ENCODE measurements around the gene ZDHHC13.

DNA sequence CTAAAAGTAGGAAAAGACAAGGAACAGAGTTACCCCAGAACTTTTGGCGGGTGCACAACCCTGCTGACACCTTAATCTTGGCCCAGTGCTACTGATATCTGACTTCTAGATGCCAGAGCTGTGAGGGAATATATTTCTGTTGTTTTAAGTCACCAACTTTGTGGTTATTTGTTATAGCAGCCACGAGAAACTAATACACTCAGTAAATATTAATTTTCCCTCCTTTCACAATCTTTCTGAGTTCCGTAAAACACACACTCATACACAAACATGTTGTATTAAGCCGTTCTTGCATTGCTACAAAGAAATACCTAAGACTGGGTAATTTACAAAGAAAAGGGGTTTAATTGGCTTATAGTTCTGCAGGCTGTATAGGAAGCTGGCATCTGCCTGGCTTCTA is 16.1 kb upstream of the ZDHHC13 start:
- TF ChIP-seq, protein P1, sequence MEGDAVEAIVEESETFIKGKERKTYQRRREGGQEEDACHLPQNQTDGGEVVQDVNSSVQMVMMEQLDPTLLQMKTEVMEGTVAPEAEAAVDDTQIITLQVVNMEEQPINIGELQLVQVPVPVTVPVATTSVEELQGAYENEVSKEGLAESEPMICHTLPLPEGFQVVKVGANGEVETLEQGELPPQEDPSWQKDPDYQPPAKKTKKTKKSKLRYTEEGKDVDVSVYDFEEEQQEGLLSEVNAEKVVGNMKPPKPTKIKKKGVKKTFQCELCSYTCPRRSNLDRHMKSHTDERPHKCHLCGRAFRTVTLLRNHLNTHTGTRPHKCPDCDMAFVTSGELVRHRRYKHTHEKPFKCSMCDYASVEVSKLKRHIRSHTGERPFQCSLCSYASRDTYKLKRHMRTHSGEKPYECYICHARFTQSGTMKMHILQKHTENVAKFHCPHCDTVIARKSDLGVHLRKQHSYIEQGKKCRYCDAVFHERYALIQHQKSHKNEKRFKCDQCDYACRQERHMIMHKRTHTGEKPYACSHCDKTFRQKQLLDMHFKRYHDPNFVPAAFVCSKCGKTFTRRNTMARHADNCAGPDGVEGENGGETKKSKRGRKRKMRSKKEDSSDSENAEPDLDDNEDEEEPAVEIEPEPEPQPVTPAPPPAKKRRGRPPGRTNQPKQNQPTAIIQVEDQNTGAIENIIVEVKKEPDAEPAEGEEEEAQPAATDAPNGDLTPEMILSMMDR (IDR thresholded peaks at IDR 0.05), result no peak
- no peak for TF ChIP-seq POLR2A (IDR thresholded peaks at IDR 0.05)

Measured in esophagus squamous epithelium (tissue), 4 donors.